Measurements from ENCODE around the gene CPD.
"Not testable (repeated sequence)": the region's sequence is repeated elsewhere in the genome, so short reads cannot be mapped to it uniquely, and the experiment has no call there.

Gene CPD

DNA sequence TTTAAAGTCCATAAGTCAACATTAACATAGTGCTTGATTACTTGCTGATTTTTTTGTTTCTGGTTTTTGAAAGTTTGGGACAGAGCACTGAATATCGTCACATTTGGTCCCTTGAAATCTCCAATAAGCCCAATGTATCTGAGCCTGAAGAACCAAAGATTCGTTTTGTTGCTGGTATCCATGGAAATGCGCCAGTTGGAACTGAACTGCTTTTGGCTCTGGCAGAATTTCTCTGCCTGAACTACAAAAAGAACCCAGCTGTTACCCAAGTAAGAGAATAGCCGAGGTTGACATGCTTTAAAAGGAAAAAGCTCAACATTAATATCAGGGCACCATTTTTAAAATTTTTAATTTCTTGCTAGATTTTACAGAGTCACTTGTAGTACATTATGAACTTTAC lies 70.8 kb downstream of the CPD start:
- TF ChIP-seq TAF1 (IDR thresholded peaks at IDR 0.05; ENCODE audit: low read depth, low read length): no peak
- TF ChIP-seq POLR2AphosphoS5 (IDR thresholded peaks at IDR 0.05; ENCODE audit: low read depth, low read length): no peak
- TF ChIP-seq POLR2A (IDR thresholded peaks at IDR 0.05; ENCODE audit: low read depth, low read length): no peak
- FAIRE-seq (no peak), DNase-seq (ENCODE audit: insufficient read length, low spot score) (no peak)

DNA sequence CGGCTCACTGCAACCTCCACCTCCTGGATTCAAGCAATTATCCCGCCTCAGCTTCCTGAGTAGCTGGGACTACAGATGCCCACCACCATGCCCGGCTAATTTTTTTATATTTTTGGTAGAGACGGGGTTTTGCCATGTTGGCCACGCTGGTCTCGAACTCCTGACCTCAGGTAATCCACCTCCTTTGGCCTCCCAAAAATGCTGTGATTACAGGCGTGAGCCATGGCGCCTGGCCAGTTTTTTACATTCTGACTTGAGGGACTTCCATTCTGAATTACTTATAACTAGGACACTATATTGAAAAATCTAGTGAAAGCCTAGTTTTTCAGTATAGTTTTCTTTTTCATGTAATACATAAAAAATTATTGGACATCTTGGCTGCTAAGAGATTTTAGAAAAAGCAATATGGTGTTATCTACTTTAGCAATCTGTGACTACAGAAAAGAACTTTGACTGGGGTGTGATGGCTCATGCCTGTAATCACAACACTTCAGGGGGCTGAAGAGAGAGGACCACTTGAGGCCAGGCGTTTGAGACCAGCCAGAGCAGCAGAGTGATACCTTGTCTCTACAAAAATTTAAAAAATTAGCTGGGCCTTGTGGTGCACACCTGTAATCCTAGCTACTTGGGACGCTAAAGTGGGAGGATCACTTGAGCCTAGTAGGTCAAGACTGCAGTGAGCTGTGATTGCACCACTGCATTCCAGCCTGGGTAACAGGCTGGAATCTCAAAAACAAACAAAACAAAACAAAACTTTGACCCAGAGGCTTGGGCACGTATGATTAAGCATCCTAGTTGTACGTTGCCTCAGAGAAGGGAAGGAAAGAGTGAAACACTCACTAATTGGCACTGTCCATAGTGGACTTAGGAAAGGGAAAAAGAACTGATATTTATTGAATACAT lies 71.6 kb downstream of the CPD start:
- DNase-seq (ENCODE audit: insufficient read length, low spot score) (no peak), FAIRE-seq (no peak)
- no peak for TF ChIP-seq POLR2AphosphoS5 (IDR thresholded peaks at IDR 0.05; ENCODE audit: low read depth, low read length)
- TF ChIP-seq POLR2A (IDR thresholded peaks at IDR 0.05; ENCODE audit: low read depth, low read length): no peak
- TF ChIP-seq SPI1 (IDR thresholded peaks at IDR 0.05; ENCODE audit: low read depth, low read length): no peak
- no peak for TF ChIP-seq PAX5 (IDR thresholded peaks at IDR 0.05; ENCODE audit: insufficient read depth, low read length, severe bottlenecking)

DNA sequence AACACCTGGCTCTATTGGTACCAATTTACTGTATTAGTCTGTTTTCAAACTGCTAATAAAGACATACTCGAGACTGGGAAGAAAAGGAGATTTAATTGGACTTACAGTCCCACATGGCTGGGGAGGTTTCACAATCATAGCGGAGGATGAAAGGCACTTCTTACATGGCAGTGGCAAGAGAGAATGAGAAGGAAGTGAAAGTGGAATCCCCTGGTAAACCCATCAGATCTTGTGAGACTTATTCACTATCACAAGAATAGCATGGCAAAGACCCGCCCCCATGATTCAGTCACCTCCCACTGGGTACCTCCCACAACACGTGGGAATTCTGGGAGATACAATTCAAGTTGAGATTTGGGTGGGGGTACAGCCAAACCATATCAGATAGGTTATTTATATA lies 75.9 kb downstream of the CPD start:
- DNase-seq (ENCODE audit: insufficient read length, low spot score): no peak
- no peak for FAIRE-seq
- TF ChIP-seq POLR2AphosphoS5 (IDR thresholded peaks at IDR 0.05; ENCODE audit: low read depth, low read length) (no peak), SPI1 (IDR thresholded peaks at IDR 0.05; ENCODE audit: low read depth, low read length) (peak; percentile 20; the same call in 1 of the 2 replicates)

GRCh38 chr17:30458371-30458770 lies 79.6 kb downstream of the CPD start:
- FAIRE-seq (no peak), DNase-seq (ENCODE audit: insufficient read length, low spot score) (no peak)
- TF ChIP-seq TAF1 (IDR thresholded peaks at IDR 0.05; ENCODE audit: low read depth, low read length) (no peak), POU2F2 (IDR thresholded peaks at IDR 0.05; ENCODE audit: low read depth, low read length) (no peak), PAX5 (IDR thresholded peaks at IDR 0.05; ENCODE audit: insufficient read depth, low read length, severe bottlenecking) (no peak), POLR2AphosphoS5 (IDR thresholded peaks at IDR 0.05; ENCODE audit: low read depth, low read length) (no peak), POLR2A (IDR thresholded peaks at IDR 0.05; ENCODE audit: low read depth, low read length) (no peak), SPI1 (IDR thresholded peaks at IDR 0.05; ENCODE audit: low read depth, low read length) (no peak)

DNA sequence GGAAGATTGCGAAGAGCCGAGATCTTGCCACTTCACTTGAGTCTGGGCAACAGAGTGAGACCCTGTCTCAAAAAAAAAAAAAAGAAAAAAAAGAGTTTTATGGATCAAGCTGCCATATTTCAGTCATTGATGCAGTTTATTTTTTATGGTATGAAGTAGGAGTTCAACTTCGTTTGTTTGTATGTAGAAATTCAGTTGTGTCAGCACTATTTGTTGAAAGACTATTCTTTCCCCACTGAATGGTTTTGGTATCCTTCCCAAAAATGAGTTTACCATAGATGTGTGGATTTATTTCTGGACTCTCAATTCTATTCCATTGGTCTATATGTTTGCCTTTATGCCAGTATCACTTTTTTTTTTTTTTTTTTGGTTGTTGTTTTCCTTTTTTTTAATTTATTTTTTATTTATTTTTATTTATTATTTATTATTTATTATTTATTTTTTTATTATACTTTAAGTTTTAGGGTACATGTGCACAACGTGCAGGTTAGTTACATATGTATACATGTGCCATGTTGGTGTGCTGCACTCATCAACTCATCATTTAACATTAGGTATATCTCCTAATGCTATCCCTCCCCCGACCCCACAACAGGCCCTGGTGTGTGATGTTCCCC lies 80.2 kb downstream of the CPD start:
- not testable (repeated sequence) for FAIRE-seq; DNase-seq (ENCODE audit: insufficient read length, low spot score)

- FAIRE-seq: no peak
- TF ChIP-seq POLR2A (IDR thresholded peaks at IDR 0.05; ENCODE audit: low read depth, low read length): no peak
- no peak for TF ChIP-seq TAF1 (IDR thresholded peaks at IDR 0.05; ENCODE audit: low read depth, low read length)
- no peak for TF ChIP-seq POLR2AphosphoS5 (IDR thresholded peaks at IDR 0.05; ENCODE audit: low read depth, low read length)
- no peak for TF ChIP-seq POU2F2 (IDR thresholded peaks at IDR 0.05; ENCODE audit: low read depth, low read length)
- TF ChIP-seq PAX5 (IDR thresholded peaks at IDR 0.05; ENCODE audit: insufficient read depth, low read length, severe bottlenecking): no peak
- no peak for DNase-seq (ENCODE audit: insufficient read length, low spot score)
Observed at GRCh38 chr17:30468465-30468864, 89.7 kb downstream of the CPD start.

DNA sequence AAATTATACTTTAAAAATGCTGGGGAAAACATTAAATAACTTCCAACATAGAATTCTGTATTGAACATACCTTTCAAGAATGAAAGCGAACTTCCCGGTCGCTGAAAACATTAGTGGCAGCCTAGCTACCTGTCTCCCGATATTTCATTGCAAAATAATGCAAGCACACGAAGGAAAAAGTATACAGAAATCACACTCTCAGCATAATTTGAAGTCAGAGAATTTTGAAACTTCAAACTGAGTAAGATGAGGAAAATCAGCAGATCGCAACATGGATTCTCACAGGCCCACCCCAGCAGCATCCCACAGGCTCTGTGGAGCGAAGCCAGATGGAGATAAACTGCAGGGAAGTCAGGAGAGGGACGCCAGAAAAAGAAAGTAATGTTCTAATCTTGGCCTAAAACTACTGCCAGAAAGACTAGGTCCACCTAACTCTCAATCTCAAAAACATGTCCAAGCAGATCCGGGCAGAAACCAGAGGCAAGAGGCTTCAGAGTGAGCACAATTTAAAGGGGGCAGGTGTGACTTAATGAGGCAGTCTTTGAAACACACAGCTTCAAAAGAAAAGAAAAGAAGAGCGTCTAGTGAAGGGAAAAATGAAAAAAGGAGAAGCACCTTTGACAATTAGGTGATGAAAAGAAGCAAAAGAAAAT lies 93.6 kb downstream of the CPD start:
- DNase-seq (ENCODE audit: insufficient read length, low spot score): no peak
- TF ChIP-seq POU2F2 (IDR thresholded peaks at IDR 0.05; ENCODE audit: low read depth, low read length) (no peak), POLR2AphosphoS5 (IDR thresholded peaks at IDR 0.05; ENCODE audit: low read depth, low read length) (no peak), SPI1 (IDR thresholded peaks at IDR 0.05; ENCODE audit: low read depth, low read length) (no peak), PAX5 (IDR thresholded peaks at IDR 0.05; ENCODE audit: insufficient read depth, low read length, severe bottlenecking) (no peak), POLR2A (IDR thresholded peaks at IDR 0.05; ENCODE audit: low read depth, low read length) (no peak)
- no peak for FAIRE-seq

- no peak for TF ChIP-seq TAF1 (IDR thresholded peaks at IDR 0.05; ENCODE audit: low read depth, low read length)
- TF ChIP-seq SPI1 (IDR thresholded peaks at IDR 0.05; ENCODE audit: low read depth, low read length): no peak
- TF ChIP-seq POLR2A (IDR thresholded peaks at IDR 0.05; ENCODE audit: low read depth, low read length): no peak
- TF ChIP-seq PAX5 (IDR thresholded peaks at IDR 0.05; ENCODE audit: insufficient read depth, low read length, severe bottlenecking): no peak
- TF ChIP-seq POLR2AphosphoS5 (IDR thresholded peaks at IDR 0.05; ENCODE audit: low read depth, low read length): no peak
- TF ChIP-seq POU2F2 (IDR thresholded peaks at IDR 0.05; ENCODE audit: low read depth, low read length): no peak
- FAIRE-seq: no peak
- DNase-seq (ENCODE audit: insufficient read length, low spot score): no peak
Observed at GRCh38 chr17:30475206-30475605, 96.5 kb downstream of the CPD start.

DNA sequence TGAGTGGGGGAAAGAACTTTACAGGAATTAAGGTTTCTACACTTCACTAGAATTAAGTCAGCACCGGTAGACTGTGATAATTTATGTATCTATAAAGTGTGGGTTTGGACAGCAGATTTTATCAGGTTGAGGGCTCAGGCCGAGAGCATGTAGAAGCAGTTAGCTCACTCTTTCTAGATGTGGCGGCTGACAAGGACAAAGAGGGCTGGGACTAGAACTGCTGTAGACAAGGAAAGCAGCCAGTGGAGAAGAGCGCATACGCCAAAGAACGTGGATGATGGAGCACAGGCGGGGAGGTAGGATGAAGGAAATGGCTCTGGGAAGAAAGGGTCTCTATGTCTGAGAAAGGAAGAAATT lies 98.0 kb downstream of the CPD start:
- FAIRE-seq: no peak
- TF ChIP-seq PAX5 (IDR thresholded peaks at IDR 0.05; ENCODE audit: insufficient read depth, low read length, severe bottlenecking): no peak
- no peak for TF ChIP-seq POLR2AphosphoS5 (IDR thresholded peaks at IDR 0.05; ENCODE audit: low read depth, low read length)
- no peak for TF ChIP-seq SPI1 (IDR thresholded peaks at IDR 0.05; ENCODE audit: low read depth, low read length)
- TF ChIP-seq POLR2A (IDR thresholded peaks at IDR 0.05; ENCODE audit: low read depth, low read length): no peak
- no peak for TF ChIP-seq POU2F2 (IDR thresholded peaks at IDR 0.05; ENCODE audit: low read depth, low read length)
- TF ChIP-seq TAF1 (IDR thresholded peaks at IDR 0.05; ENCODE audit: low read depth, low read length): no peak
- DNase-seq (ENCODE audit: insufficient read length, low spot score): no peak
